Measurements from ENCODE around the gene SCRN3.

DNA sequence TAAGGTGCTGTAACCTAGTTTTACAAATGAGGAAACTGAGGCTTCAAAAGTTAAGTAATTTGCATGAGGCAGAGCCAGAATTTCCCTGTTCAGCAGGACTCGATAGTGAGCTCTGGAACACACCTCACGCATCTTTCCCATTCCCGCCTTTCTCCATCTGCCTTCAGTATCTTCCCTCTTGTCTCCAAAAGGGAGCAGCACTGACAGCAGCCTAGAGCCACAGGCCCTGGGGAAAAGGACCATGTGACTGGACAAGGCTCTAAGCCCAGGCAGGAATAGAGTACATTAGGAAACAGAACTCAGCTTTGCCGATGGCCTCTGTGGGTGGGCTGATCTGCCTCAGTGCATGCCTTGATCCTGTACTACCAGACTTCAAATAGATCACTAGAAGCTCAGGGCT lies 69.8 kb downstream of the SCRN3 start:
- TF ChIP-seq, protein P1, sequence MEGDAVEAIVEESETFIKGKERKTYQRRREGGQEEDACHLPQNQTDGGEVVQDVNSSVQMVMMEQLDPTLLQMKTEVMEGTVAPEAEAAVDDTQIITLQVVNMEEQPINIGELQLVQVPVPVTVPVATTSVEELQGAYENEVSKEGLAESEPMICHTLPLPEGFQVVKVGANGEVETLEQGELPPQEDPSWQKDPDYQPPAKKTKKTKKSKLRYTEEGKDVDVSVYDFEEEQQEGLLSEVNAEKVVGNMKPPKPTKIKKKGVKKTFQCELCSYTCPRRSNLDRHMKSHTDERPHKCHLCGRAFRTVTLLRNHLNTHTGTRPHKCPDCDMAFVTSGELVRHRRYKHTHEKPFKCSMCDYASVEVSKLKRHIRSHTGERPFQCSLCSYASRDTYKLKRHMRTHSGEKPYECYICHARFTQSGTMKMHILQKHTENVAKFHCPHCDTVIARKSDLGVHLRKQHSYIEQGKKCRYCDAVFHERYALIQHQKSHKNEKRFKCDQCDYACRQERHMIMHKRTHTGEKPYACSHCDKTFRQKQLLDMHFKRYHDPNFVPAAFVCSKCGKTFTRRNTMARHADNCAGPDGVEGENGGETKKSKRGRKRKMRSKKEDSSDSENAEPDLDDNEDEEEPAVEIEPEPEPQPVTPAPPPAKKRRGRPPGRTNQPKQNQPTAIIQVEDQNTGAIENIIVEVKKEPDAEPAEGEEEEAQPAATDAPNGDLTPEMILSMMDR (IDR thresholded peaks at IDR 0.05; ENCODE audit: low read length): no peak
- no peak for TF ChIP-seq EZH2 (IDR thresholded peaks at IDR 0.05; ENCODE audit: borderline replicate concordance, low read length)
